GM12874 (cell line): ENCODE measurements around the gene NOSIP.

Experiments
- TF ChIP-seq, protein P1 (sequence below): IDR thresholded peaks from 2 replicates; pipeline ENCODE4 v1.5.1; 2011; ENCODE audit warnings: low read depth, mild to moderate bottlenecking, control low read depth, low read length, moderate library complexity; ENCODE audit not compliant: insufficient read depth

Gene NOSIP

GRCh38 chr19:49556412-49557398 lies 23.7 kb downstream of the NOSIP start:
- TF ChIP-seq, protein P1, sequence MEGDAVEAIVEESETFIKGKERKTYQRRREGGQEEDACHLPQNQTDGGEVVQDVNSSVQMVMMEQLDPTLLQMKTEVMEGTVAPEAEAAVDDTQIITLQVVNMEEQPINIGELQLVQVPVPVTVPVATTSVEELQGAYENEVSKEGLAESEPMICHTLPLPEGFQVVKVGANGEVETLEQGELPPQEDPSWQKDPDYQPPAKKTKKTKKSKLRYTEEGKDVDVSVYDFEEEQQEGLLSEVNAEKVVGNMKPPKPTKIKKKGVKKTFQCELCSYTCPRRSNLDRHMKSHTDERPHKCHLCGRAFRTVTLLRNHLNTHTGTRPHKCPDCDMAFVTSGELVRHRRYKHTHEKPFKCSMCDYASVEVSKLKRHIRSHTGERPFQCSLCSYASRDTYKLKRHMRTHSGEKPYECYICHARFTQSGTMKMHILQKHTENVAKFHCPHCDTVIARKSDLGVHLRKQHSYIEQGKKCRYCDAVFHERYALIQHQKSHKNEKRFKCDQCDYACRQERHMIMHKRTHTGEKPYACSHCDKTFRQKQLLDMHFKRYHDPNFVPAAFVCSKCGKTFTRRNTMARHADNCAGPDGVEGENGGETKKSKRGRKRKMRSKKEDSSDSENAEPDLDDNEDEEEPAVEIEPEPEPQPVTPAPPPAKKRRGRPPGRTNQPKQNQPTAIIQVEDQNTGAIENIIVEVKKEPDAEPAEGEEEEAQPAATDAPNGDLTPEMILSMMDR: no peak

- TF ChIP-seq, protein P1: no peak
Observed at GRCh38 chr19:49555600-49556411, 24.6 kb downstream of the NOSIP start.

GRCh38 chr19:49554701-49555181 lies 25.6 kb downstream of the NOSIP start:
- TF ChIP-seq, protein P1: no peak

- TF ChIP-seq, protein P1: no peak
Observed at GRCh38 chr19:49553451-49554271, 26.7 kb downstream of the NOSIP start.

- TF ChIP-seq, protein P1: no peak
Observed at GRCh38 chr19:49552749-49553148, 27.6 kb downstream of the NOSIP start.

GRCh38 chr19:49551531-49551930 lies 28.8 kb downstream of the NOSIP start:
- TF ChIP-seq, protein P1: no peak
